Measurements from ENCODE around the gene MAU2. TPM values are rescaled to one million over a fixed set of nuclear protein-coding genes. Genes with fewer than 3 reads are reported as not detected.

MAU2 gene
- total and polyA plus RNA-seq, 2 of the 13 experiments (the other 11 are each of a cell fraction or from before 2014, with no cell fraction given) = 16.8 to 33.8 TPM

- Histone ChIP-seq H4K20me1 (ENCODE audit: insufficient read depth, low read length) (no peaks in the 10 kb centered on the region), H3K9ac (ENCODE audit: insufficient read depth, low read depth, low read length) (no peak overlapping the region), H3K79me2 (ENCODE audit: insufficient read depth, low read length) (peaks cover 10% of the 10 kb centered on the region), H3K27me3 (ENCODE audit: control insufficient read depth in 1 of 2, insufficient read depth in 2 of 2, low read length in 2 of 2) (no peaks in the 10 kb centered on the region; a peak in 1 of 5 replicates), H2AFZ (ENCODE audit: low read length) (no peak overlapping the region), H3K36me3 (replicated peaks in 1 of 2; ENCODE audit: control insufficient read depth in 1 of 2, insufficient read depth in 2 of 2, low read length in 2 of 2) (no peaks in the 10 kb centered on the region), H3K27ac (ENCODE audit: extremely low read length, insufficient read depth, low read length) (no peak overlapping the region), H3K4me3 (replicated peaks in 1 of 3; ENCODE audit: insufficient read depth in 1 of 3, low read depth in 2 of 3, low read length in 3 of 3) (no peak overlapping the region), H3K9me3 (ENCODE audit: low read length) (no peaks in the 10 kb centered on the region), H3K4me1 (ENCODE audit: insufficient read depth, low read length) (peaks cover 63% of the 10 kb centered on the region), H3K4me2 (ENCODE audit: low read depth, low read length) (no peak overlapping the region)
- intact Hi-C loops (cut with micrococcal nuclease; ENCODE audit: unreplicated experiment) (no loop called here), in situ Hi-C loops (cut with HindIII; ENCODE audit: extremely low pct_ligation_motif_present, low pct_unique_long_range_greater_than_20kb) (no loop called here)
- 85% methylated on average over 8 of the region's 8 CpGs for WGBS (ENCODE audit: low lambda C conversion rate)
- CTCF ChIA-PET (ENCODE audit: low intra/inter-chr PET ratio, low total read pairs) = no interaction called here
- ATAC-seq = no peak
- FAIRE-seq = no peak
- POLR2A ChIA-PET = interaction anchor here (1.3 to 2.4 kb wide), 2 partner anchors 9 kb away, joined by 5 to 6 read pairs; no protein-coding TSS in a partner anchor
- TF ChIP-seq ZNF280D (CRISPR knock-in tag; IDR thresholded peaks at IDR 0.05) = no peak
- peak; percentile 92 for TF ChIP-seq ZBTB33 (CRISPR knock-in tag; IDR thresholded peaks at IDR 0.05)
- TF ChIP-seq HBP1 (CRISPR knock-in tag; IDR thresholded peaks at IDR 0.05; ENCODE audit: low read depth) = no peak
- no peak for TF ChIP-seq ZNF354B (CRISPR knock-in tag; IDR thresholded peaks at IDR 0.05)
- no peak for DNase-seq (ENCODE audit: low spot score)
- BruUV-seq (replicated peaks) = no TSS peak
These were observed 61.5 kb downstream of the MAU2 start for GRCh38 chr19:19382118-19382517.

All from HepG2 (cell line).